ELF-1 (cell line): Measurements from ENCODE around the gene NOP14.
"Not testable (repeated sequence)": the region's sequence is repeated elsewhere in the genome, so short reads cannot be mapped to it uniquely, and the experiment has no call there.

Experiments used
- DNase-seq: peaks from one replicate; pipeline ENCODE4 v3.0.0-alpha.2; 2016; ENCODE audit warnings: low read depth, low spot score

The NOP14 gene

DNA sequence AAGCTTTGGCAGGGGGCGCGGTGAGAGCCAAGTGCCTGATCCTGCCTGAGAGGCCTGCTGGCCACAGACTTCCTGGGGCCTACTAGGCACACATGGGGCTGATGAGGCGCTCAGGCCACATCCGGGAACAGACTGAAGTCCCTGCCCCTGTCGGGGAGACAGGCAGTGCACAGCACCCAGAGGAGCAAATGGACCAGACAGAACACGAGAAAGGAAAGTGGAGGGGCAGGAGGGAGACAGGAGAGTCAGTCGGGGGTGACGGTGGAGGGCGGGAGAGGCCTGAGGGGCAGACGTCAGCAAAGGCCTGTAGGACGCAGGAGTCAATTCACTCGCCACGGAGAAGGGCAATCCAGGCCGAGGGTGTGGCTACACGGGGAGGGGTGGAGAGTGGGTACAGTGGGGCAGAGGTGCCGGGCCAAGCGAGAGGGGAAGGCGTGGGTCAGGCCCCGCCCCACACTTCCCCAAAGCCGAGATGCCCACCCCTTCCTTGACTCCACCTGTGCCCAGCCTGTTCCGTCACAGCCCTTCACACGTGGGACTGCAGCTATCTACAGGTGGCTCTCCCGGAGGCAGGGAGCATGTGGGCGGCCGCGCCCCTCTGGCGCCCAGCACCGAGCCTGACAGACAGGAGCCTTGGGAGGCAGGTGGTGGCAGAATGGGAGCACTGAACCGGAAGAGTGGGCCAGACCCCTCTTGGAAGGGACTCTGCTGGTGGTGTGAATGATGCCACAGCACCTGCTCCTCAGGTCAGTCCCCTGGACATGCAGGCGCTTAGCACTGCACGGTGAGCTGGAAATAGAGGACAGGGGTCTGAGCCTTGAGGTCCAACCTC is 20.5 kb downstream of the NOP14 start:
- no peak for DNase-seq

DNA sequence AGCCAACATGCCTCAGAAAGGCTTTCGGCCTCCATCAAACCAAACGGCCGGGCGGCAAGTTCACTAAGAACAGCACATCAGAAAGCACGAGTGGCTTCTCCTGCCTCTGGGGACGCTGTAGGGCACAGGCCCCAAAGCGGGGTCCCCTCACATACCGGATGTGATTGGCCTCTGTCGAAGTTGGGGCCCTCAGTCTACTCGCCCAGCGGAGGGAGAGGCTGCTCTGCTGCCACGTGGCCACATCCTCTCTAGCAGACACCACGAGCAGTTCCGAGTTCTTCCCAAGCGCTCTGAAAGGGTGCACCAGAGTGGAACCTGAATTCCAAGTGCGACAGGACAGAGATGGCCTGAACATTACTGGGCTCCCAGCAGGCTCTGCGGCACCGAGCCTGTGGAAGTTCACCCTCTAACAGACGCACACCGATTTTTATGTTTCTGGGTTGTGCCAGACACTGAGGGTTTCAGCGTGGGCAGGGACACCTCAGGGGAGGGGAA is 21.1 kb downstream of the NOP14 start:
- no peak for DNase-seq

- no peak for DNase-seq
These were observed 21.8 kb downstream of the NOP14 start for GRCh38 chr4:2941138-2942036.

GRCh38 chr4:2940267-2941137 is 22.7 kb downstream of the NOP14 start:
- no peak for DNase-seq

DNA sequence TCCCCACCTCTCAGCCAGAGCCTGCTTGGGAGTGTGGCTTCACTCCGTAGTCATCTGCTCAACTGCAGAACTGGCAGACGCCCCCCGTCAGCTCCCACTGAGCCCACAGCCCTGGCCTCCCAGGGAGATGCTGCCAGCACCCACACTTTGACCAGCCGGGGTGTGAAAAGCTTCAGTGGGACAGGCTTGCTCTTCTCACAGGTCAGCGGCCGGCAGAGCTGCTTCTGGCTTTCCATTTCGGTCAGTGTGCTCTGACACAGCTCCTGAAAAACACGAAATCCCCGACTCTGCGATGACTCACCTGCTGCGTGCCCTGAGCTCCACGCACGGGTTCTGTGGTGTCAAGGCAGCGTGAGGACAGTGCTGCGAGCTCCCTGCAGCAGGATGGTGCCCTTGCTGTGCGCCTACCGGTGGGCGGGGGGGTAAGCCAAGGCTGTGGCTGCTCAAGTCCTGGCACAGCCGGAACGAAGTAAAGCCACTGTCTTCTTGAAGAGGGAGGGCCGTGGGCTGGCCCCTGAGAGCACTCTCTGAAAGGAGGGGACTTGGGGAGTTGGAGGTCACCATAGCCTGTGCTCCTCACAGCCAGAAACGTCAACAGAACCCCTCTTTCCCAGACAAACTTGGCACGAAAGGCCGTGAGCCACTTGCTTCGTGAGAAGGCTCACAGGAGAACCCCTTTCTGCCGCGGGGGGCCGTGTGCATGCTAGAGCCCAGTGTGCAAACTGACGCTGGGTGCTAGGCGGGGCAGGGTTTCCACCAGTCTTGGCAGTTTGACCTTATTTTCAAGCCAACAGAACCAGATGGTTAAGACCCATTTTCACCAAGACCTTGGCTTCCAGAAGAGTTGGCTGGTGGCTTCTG is 23.6 kb downstream of the NOP14 start:
- no peak for DNase-seq

DNA sequence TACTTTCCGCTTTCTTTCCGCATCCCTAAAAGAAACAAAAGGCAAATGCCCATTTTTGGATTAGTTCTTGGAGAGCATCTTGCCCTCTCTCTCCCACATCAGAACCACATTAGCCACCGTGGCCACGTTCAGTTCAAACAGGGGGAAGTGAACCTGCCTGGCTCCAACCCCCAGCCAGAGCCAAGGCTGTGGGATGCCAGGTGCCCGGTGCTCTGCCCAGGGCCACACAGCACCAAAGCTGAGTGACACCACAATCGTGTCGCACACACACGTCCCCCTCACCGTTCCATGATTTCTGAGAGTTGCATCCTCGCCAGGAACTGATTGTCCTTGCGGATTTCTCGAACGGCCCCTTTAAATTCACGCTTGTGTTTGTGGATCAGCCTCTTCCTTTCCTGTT is 24.3 kb downstream of the NOP14 start:
- no peak for DNase-seq

- not testable (repeated sequence) for DNase-seq
These were observed 24.8 kb downstream of the NOP14 start for GRCh38 chr4:2938411-2938810.

DNA sequence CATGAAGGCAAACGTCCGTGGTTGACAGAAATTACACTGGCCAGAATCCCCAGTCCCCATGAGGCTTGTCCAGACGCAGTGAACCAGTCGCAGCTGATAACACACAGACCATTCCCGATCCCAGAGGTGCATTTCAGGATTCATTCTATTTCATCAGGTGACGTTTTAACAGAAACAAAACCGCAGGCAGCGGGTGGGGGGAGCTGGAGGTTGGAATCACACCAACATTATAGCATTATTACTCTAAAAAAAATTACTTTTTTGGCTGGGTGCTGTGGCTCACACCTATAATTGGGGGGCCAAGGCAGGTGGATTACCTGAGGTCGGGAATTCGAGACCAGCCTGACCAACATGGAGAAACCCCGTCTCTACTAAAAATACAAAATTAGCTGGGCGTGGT is 25.2 kb downstream of the NOP14 start:
- no peak for DNase-seq

DNA sequence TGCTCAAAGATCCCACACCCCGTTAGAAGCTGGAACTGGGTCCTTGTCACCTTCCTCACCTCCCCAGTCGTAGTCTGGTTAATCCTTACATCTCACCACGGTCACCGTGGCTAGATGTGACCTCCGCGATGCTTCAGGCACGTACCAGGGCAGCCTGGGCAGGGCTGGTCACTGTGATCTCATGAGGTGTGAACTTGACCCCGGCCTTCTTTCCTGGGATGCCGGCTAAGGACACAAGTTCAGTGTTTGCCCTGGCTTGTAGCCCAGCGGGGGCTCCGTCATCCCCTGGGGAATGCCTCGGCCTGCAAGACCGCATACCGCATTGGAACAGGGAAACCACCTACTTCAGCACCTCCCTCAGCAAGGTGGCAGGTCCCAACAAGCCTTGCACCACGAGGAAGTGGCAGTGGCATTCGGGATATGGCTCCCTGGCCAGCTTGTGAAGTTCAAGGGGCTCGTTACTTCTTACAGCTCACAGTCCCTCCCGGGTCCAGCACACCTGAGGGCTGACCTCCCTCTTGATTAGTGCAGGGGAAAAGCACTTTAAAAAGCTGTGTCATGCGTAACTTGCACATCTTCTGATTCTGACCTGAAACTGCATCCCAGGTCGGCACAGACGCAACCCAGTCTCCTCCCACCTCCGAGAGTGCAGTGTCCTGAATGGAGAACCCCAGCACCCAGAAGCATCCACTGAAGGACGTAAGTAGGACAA is 25.9 kb downstream of the NOP14 start:
- DNase-seq: no peak

- DNase-seq: peak; percentile 44
These were observed 26.4 kb downstream of the NOP14 start for GRCh38 chr4:2936773-2937145.

DNA sequence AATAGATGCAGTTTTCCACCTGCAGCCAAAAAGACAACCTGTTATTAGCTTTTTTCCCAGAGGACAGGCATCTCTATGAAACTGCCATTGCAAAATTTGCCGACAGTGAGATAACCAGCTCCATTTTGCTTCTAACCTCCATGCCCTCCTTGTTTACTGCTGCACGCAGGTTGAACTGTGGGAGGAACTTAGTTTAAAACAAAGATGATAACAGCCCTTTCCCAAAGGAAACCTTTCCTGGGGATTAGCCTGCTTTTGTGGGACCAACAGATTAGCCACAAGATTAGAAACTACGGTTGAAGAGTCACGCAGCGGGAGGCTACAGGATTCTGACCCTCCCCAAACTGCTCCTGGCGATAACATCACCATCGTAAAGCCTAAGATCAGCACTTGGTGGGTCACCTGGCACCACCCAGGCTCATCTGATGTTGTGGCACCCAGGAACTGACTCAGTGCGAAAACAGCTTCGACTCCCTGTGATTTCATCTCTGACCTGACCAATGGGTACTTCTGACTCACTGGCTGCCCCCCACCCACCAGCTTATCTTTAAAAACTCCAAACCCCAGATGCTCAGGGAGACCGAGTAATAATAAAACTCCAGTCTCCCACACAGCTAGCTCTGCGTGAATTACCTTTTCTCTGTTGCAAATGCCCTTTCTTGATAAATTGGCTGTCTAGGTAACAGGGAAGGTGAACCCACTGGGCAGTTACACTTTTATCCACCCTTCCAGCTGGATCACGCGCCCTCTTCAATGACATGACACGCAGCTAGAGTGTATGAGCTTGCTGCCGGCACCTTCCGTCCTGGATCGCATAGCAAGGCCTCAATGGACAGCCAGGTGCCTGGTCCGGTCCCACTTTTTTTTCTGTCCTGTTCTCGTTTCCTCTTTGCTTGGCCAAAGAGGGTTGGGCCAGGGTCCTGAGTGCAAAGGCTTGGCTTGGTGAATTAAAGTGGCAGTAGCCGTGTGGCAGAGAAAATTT is 27.2 kb downstream of the NOP14 start:
- no peak for DNase-seq

DNA sequence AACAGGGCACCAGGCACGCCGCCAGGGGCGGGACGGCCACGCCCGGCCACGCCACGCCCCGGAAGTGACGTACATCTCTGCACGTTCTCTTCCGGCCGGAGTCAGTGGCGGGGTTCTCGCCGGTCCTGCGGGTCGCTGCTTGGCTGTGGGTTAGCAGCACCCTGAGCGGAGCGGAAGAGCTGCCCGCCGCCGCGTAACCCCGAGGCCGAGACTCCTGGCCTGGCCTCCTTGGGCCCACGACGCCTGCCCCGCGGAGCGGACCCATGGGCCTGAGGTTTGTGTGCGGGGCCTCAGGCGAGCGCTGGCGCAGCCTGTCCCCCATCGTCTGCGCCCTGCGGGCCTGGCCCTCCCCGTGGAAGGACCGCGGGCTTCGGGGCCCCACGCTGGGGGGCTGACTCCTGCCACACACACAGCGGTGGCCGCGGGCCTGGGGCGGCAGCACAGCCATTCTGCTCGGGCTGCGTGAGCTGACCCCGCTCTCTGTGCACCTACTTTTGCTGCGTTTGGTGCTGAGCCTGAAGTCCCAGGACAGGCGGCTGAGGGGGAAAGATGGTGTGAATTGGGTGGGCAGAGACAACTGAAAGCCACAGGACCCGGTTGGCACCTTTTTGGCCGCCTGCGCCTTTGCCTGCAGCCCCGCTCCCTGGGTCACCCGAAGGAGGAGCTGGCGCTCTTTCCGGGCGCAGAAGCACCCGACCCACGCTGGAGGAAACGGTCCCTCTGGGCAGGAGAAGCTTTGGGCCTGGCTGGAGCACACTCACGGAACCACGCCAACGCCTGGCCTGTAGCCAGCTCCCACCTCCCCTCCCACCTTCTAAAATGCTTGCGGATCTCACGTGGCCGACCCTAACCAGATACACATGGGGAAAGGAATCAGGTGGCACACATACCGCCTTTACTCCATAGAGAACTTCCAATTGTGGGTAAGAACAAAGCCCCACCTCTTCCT is 28.1 kb downstream of the NOP14 start:
- peak; percentile 94 for DNase-seq

DNA sequence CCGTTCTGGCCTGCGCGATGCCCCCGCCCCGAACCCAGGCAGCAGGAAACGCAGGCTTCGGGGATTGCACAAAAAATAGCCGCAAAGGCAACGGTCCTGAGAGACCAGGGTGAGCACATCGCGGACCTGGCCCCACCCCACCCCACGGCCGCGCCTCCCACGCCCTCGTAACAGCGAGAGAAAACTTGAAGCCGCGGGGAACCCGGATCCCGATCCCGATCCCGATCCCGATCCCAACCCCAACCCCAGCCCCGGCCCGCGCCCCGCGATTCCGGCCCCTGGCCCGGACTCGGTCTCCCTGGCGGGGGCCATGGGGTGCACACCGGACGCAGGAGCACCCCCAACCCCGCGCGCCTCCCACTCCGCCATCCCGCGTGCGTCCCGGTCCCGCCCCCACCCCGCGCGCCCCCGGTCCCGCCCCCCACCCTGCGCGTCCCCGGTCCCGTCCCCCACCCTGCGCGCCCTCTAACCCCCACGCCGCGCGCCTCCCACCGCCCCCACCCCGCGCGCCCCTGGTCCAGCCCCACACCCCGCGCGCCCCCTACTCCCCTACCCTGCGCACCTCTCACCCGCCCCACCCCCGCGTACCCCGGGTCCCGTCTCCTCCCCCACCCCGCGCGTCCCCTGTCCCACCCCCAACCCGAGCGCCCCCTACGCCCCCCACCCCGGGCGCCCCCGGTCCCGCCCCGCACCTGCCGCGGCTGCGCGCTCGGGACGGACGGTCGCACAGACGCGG is 29.0 kb downstream of the NOP14 start:
- no peak for DNase-seq

GRCh38 chr4:2933566-2934076 is 29.6 kb downstream of the NOP14 start:
- no peak for DNase-seq

GRCh38 chr4:2932951-2933565 is 30.1 kb downstream of the NOP14 start:
- no peak for DNase-seq

GRCh38 chr4:2932321-2932950 is 30.8 kb downstream of the NOP14 start:
- no peak for DNase-seq
